ENCODE data around the gene SIX4. TPM values are rescaled to one million over a fixed set of nuclear protein-coding genes. Genes with fewer than 3 reads are reported as not detected.

The SIX4 gene
- total RNA-seq, 2 donors from 2014 or later = 1.3 to 3.2 TPM

DNA sequence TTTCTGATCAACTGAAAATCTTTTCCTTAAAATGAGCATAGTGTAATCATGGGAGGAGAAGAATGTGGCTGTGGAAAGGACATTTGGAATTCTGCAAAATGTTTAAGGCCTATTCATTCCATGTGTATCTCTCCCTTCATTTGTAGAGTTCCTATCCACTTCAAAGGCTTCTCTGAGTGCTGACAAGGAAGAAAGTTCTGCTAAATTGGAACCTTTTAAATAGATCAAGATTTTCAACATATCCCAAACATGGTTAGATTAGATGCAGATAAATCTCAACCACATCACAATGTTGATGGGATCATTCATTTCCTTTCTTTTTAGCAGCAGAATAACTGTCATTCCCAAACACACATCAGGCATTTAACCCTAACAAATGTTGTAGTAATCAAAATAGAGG is 46.5 kb downstream of the SIX4 start:
- intact Hi-C loops (cut with DNase I) = no loop called here
- no peak for DNase-seq (ENCODE audit: low spot score)

GRCh38 chr14:60670989-60671388 is 53.2 kb downstream of the SIX4 start:
- intact Hi-C loops (cut with DNase I) = no loop called here
- no peak for DNase-seq (ENCODE audit: low spot score)

DNA sequence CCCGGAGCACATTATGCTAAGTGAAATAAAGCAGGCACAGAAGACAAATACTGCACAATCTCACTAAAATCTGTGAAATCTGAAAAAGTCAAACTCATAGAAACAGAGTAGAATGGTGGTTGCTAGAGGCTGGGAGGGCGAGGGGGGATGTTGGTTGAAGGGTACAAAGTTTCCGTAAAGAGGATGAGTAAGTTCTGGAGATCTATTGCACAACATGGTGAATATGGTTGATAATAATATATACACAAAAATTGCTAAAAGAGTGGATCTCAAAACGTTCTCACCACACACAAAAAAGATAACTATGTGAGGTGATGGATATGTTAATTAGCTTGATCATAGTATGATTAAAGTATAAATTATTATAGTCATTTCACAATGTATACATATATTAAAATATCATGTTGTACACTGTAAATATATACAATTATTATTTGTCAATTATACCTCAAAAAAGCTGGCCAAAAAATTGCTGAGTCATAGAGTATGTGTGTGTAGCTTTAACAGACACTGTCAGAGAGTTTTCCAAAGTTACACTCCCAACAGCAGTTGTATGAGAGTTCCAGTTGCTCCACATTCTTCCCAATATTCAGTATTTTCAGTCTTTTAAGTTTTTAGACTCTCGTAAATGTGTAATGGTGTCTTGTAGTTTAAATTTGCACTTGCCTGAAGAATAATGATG is 55.6 kb downstream of the SIX4 start:
- intact Hi-C loops (cut with DNase I) = no loop called here
- no peak for DNase-seq (ENCODE audit: low spot score)

DNA sequence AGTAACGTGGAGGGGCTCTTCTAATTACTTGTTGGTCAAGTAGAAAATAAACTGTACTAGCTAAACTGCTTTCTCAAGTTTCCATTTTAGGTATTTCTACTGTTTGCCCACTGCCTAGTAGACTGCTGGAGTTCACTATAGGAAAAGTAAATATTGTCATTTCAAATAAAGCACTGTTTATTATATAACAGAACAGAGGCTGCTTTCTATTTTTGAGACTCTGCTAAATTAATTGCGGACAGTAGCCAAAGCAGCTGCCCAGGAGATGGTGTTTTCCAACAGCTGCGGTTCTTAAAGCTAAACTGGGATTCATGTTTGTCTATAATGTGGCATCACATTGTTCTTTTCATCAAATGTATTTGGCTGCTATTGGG is 59.0 kb downstream of the SIX4 start:
- intact Hi-C loops (cut with DNase I) = no loop called here
- DNase-seq (ENCODE audit: low spot score) = no peak

DNA sequence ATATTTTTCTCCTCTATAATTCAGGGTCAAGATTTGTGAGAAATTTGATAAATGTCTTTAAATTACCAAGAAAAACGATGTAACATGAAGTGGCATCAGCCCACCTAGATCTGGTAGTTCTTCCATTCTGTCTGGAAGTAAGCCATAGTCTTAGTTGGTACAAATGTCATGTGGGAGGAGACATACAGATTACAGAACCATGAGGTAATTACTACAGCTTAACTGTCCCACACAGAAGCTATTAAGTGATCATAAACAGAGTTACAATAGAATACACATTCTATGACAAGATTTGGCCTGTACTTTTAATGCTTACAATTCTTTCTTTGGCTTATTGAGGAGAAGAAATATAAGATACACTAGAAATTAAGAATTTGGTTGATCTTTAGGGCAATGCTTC is 61.2 kb downstream of the SIX4 start:
- intact Hi-C loops (cut with DNase I) = no loop called here
- DNase-seq (ENCODE audit: low spot score) = no peak

GRCh38 chr14:60661721-60662120 is 62.4 kb downstream of the SIX4 start:
- DNase-seq (ENCODE audit: low spot score) = no peak

More at GRCh38 chr14:60661721-60662120, 62.4 kb downstream of the SIX4 start:
- intact Hi-C loops (cut with DNase I) = no loop called here

Other genes with a start within 250 kb of the SIX4 start
- under 1 TPM in 1 of 2 donors, not detected in 1; 0.43 TPM for gene C14orf39, start 238.3 kb downstream of the SIX4 start, total RNA-seq
- gene SIX6, start 215.2 kb downstream of the SIX4 start, total RNA-seq = not detected
- gene SIX1, start 74.9 kb downstream of the SIX4 start, total RNA-seq = 1 to 10 TPM; 4.3 TPM
- 10 to 100 TPM; 25.3 to 34.6 TPM for gene MNAT1, start 10.4 kb upstream of the SIX4 start, total RNA-seq

Measured in posterior vena cava (tissue), 2 donors.